ENCODE results near the gene FCN1.

FCN1 gene

DNA sequence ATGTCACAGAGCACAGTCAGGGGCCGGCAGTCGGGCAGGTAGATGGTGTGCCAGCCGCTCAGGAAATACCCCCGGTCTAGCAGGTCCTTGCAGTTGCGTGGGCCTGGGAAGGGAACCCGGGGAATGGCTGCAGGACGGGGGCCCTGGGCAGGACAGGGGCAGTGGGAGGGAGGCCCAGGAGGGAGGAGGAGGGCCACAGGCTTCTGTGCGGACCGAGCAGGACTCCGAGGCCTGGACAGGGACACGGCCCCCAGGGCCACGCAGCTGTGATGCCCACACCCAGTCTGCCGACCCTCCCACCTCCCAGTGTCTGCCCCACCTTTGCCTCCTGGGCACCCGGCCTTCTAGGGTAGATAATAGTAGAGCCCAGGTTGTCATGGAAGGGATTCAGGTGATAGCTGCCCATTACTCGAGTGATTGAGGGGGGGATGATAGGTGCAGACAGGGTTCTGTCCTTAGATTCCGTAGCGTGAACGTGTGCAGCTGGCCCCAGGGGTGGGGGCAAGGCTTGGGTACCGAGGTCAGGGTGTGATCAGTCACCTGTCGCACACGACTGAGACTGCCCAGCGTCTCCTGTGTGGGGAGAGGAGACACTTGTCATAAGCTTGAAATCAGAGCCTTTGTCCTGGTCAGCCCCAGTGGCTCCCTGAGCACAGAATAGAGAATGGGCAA lies 4.5 kb downstream of the FCN1 start:
- DNase-seq = no peak

DNA sequence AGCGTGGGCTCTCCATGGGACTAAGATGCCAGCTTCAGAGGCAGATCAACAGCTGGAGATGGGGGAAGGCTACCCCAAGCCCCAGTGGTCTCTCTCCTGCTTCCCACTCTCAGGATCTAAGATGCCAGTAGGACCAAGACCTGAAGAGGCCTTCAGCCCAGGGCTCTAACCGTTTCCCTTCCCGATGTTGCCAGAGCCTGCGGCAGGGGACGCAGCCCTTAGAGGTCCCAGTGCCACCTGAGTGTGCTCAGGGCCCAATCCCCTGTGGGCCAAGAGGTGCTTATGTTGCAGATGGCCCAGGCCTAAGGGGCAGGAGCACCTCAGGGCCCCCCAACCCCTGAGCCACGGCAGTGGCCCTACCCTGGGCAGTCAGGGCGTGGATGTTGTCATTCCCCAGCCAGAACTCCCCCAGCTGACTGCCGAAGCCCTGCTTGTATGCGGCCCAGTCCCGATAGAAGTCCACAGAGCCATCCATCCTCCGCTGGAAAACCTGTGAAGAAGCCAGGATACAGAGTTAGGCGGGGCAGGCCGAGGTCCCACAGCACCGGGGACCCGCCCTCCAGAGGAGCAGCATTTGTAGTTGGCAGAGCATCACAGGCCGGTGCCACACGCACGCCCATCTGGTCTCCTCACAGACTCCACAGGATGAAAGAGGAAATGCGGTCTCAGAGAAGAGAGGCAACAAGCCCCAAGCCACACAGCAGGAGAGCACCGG lies 5.4 kb downstream of the FCN1 start:
- no peak for DNase-seq

- no peak for DNase-seq
These were observed 7.9 kb downstream of the FCN1 start for GRCh38 chr9:134909511-134910481.

DNA sequence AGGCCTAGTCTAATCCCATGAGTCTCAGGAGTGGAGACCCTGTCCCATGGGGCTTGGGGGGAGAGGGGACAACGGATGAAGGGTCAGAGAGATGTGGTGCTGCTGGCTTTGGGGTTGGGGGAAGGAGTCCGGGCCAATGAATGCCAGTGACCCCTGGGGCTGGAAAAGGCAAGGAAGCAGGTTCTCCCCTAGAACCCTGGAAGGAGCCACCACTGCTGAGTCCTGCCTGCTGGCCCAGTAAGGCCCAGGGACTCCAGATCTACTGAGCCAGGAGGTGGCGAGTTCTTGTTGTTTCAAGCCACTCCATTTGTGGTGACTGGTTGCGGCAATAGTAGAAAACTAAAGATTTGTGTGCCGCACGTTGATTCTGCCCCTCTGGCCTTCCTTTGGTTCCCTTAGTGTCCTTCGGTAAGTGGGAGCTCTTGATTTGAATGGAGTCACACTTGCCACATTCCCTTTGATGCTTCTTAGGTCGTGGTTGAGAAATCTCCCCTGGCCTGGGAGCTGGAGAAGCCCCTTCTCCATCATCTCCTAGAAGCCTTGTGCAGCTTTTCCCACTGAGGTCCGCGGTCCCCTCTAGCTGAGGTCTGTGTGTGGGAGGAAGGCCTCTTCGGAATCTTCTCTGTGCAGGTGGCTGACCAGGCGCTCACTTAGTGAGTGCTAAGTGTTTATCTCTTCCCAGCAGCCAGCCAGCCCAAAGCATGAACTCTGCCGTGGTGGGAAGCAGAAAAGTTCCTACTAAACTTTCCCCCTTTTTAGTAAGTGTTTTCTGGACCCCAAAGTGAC lies 9.0 kb downstream of the FCN1 start:
- no peak for DNase-seq

GRCh38 chr9:134902936-134903335 lies 14.8 kb downstream of the FCN1 start:
- no peak for DNase-seq

- DNase-seq = no peak
These were observed 17.9 kb downstream of the FCN1 start for GRCh38 chr9:134899818-134900217.

- DNase-seq = no peak
These were observed 18.5 kb downstream of the FCN1 start for GRCh38 chr9:134899168-134899567.

DNA sequence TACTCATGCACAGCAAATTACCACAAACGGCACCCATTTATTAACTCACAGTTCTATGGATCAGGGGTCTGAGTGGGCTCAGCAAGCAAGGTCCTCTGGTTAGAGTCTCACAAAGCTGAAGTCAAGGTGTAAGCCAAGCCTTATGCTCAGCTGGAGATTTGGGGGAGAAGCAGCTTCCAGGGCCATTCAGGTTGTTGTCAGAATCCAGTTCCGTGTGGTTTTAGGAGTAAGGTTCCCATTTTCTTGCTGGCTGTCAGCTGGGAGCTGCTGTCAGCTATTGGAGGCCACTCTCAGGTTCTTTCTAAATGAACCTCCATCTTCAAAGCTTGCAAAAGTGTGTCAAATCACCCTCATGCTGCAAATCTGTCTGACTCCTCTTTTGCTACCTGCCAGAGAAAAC lies 19.4 kb downstream of the FCN1 start:
- no peak for DNase-seq

DNA sequence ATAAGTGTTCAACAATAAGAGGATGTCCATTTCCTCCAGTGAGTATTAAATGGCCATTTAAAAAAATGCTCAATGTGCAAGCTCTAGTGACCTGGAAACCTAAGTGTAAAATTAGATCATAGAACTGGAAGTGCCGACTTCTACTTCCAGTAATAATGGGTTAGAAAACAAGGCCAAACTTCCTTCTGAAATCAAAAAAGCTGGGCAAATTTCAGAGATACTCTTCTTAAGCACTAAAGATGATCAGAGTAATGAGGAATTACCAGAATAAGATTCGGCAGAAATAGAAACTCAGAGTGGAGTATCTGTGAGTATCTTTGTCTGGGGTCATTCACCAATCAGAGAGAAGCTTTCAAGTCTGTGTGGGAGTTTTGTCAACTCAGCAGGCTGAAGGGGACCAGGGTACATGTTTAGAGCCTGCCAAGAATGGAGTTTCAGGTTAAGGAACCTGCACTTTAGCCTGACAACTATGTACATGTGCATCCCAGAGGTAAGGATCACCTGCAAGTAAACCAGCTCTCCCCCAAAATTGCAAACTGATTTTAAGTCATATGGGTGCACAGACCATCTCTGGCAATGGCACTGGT lies 20.0 kb downstream of the FCN1 start:
- DNase-seq = no peak

DNA sequence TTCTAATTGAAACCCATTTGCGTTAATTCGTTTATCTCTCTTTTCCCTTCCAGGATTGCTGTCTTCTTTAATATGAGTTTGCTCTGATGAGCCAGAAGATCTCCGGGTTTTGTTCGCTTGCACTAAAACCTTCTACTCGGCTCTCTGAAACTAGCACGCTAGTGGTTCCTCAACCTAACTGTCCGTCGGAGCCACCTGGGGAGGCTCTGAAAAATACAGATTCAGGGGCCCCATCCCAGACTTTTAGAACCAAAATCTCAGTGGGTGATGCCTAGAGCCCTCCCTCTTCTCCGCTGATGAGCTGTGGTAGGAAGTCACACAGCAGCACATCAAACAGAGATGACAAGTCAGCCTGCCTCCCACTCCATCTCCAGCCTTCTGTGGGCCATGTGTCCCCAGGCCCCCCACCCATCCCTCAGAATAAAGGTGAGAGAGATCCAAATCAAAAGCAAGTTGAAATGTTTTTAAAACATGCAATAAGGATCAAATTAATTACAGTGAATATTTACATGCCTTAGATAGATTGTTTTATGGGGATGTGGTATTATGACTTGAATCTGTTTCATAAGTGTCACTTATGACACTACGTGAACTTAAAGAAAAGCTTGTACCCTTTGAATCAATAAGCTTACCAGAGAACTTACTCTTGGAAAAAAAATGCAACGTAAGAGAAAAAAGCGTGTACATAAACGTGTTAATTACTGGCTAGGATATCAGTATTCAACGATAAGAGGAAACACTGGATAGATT lies 20.7 kb downstream of the FCN1 start:
- DNase-seq = no peak

DNA sequence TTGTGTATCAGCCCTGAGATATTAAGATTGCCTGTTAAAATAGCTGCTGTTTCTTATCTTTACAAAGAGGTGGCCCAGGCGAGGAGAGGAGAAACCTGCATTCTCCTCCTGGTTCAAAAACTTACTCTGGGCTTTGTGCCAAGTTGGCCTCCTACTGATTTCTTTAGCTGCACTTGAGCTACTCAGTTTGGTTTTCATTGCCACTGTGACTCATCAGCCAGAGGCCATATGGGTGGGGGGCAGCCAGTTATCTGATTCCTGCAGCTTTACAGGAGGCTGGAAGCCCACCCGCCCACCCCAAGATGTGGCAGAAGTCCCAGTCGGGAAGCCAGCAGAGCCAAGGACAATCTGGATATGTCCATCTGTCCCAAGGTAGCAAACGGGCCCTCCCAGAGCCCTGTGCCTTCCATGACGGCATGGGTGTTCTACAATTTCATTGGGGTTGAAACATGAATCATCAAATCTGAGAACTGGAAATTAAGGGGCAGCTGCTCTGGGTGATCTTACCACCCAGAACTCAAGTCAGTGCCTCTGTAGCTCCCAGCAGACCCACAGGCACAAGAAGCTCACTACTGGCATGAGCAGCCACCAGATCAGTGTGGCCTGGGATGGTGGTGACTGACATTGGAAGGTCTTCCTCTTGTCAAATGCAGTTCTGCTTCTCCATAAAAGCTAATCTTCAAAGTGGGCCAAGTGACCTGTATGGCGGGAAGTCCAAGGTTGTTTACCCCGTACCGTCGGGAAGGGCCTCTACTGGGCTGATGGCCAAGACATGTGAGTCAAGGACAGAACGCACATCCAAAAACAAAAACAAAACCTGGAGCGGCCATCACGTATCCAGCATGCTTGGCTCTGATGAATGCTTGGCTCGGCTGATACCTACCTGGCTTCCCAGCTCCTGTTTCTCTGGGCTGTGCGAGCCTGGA lies 21.5 kb downstream of the FCN1 start:
- DNase-seq = no peak

DNA sequence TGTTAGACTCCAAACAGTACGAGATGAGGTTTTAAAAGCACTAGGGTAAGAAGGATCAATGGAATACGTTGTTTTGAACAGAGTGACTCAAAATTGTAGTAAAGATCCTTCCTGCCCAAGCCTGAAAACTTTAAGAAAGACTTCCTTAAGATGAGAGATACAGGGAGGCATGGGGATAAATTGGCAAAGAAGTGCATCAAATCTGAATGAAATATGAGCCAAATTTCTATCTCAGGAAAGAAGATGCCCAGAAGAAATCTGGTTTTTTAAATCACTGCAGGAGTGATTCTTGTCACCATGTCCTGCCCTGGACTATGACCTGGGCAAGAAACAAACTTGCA lies 22.2 kb downstream of the FCN1 start:
- no peak for DNase-seq

- DNase-seq = no peak
These were observed 22.6 kb downstream of the FCN1 start for GRCh38 chr9:134895097-134895496.

- no peak for DNase-seq
These were observed 23.4 kb downstream of the FCN1 start for GRCh38 chr9:134894136-134894860.

GRCh38 chr9:134892820-134893420 lies 24.8 kb downstream of the FCN1 start:
- no peak for DNase-seq

- DNase-seq = no peak
These were observed 25.5 kb downstream of the FCN1 start for GRCh38 chr9:134892221-134892620.

DNA sequence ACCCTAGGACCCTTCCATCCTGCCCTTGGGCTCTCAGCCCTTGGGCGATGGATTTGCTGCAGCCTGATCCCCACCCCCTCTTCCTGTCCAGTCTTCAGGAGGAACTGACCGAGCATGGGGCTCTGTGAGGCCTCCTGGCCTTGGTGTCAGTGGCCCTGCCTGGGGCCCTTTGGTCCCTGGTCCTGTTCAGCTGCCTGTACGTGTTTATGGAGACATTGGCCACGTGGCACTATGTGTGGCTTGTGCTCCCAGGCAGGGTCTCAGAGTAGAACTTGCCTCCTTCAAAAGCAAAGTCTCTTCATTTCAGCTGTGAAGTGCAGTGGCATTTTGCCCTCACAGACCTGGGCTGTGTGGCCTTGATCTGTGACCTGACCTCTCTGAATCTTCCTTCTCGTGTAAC lies 26.0 kb downstream of the FCN1 start:
- no peak for DNase-seq

GRCh38 chr9:134891053-134891452 lies 26.7 kb downstream of the FCN1 start:
- DNase-seq = no peak

GRCh38 chr9:134890155-134890495 lies 27.6 kb downstream of the FCN1 start:
- DNase-seq = no peak

All from AML-193 (cell line).